H1 (cell line): Measurements from ENCODE around the gene SLC39A11. TPM values are rescaled to one million over a fixed set of nuclear protein-coding genes. Genes with fewer than 3 reads are reported as not detected.

Experiments used
- CHD1 ChIP-seq: IDR thresholded peaks from 2 replicates; pipeline ENCODE4 v1.6.1; 2012; ENCODE audit warnings: low read depth, low read length, improper control_type of control experiment
- EGR1 ChIP-seq: IDR thresholded peaks from 2 replicates; pipeline ENCODE4 v1.6.1; 2011; ENCODE audit warnings: low read depth, low read length, borderline replicate concordance
- JUN ChIP-seq: IDR thresholded peaks from 2 replicates; pipeline ENCODE4 v1.6.1; 2011; ENCODE audit warnings: low read depth, mild to moderate bottlenecking, improper control_type of control experiment, low read length
- PHF8 ChIP-seq: fragments of 200-600 bp; sonication (generic); conservative IDR thresholded peaks from 2 replicates; pipeline ENCODE4 v1.7.1; 2012; ENCODE audit warnings: low read depth, mild to moderate bottlenecking, inconsistent platforms, low read length, moderate library complexity
- SUZ12 ChIP-seq: fragments of 200-600 bp; sonication (generic); IDR thresholded peaks from 2 replicates; pipeline ENCODE4 v1.6.1; 2012; ENCODE audit warnings: mild to moderate bottlenecking, inconsistent platforms, low read length, moderate library complexity, mixed read lengths
- USF2 ChIP-seq: IDR thresholded peaks from 2 replicates; pipeline ENCODE4 v1.6.1; 2011; ENCODE audit warnings: low read length, improper control_type of control experiment
- polyA plus RNA-seq, 7 experiments: library from polyadenylated mRNA; depleted of rRNA in 3 of 7; stranded (reverse) in 5 of 7; unstranded in 2 of 7; fragments of >200 nt in 5 of 7; fragments of 200-250 nt in 2 of 7; gene quantifications; 1 replicate in 5 of 7; 2 replicates in 1 of 7; 4 replicates in 1 of 7; pipeline versions ENCODE4 v1.2.1 to v1.2.3, GENCODE V29; 2011 to 2013; ENCODE audit warnings: missing spikeins in 2 of 7, mixed read lengths in 2 of 7
- total RNA-seq: library from RNA; stranded (reverse); fragmentation: NEBNext Ultra II Directional; extraction: Animal tissue kit (Norgen Biotek cat#: 25700); gene quantifications from 2 replicates; pipeline ENCODE4 v1.2.1, GENCODE V29; 2021
- TF ChIP-seq, protein P1 (sequence below): IDR thresholded peaks from 2 replicates; pipeline ENCODE4 v1.6.1; 2012; ENCODE audit warnings: inconsistent platforms

SLC39A11 gene
- total and polyA plus RNA-seq, 2 of the 8 experiments (the other 6 are each of a cell fraction or from before 2014, with no cell fraction given), result 12.2 to 19.6 TPM

DNA sequence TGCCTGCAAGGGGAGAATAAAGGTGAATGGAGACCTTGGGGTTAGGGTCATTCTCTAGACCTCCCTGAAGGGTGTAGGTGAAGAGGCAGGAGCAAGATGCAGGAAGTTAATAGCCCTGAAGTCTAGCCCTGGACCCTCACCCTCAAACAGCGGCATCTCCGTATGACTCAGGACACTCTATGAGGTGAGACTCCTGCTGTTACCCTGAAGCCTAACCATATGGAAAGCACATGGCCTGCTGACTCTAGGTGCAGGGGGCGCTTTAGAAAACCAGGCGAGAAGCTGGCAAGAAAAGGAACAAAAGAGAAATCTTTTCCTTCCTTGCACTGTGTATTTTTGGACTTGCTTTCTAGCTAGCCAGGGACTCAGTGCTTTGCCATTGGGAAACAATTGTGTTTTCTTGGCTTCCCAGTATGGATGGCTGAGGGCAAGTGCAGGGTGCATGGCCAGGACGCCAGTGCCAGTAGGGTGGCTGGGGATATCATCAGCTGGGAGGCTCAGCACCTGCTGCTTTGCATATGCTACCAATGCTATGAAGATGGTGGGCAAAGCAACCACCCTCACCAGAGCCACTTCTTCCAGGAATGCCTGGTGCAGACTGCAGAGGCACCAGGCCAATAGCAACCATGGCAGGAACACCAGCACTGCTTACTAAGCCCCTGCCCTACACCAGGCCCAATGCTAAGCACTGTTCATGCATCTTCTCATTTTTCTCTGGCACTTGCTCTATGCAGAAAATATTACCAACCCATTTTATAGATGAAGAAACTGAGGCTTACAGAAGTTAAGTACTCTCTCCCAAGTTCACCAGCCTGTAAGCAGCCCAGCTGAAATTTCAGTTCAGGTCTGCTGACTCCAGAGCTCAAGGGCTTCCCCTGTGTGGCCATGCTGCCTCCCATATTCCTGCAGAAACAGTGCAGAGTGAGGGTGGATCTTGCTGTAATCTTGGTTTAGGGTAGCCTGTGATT, 425.1 kb downstream of the SLC39A11 start (continued):
- TF ChIP-seq USF2 (no peak), JUN (no peak), SUZ12 (no peak), PHF8 (no peak), CHD1 (no peak), EGR1 (no peak)
- TF ChIP-seq, protein P1, sequence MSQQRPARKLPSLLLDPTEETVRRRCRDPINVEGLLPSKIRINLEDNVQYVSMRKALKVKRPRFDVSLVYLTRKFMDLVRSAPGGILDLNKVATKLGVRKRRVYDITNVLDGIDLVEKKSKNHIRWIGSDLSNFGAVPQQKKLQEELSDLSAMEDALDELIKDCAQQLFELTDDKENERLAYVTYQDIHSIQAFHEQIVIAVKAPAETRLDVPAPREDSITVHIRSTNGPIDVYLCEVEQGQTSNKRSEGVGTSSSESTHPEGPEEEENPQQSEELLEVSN, result peak; percentile 46; the same call in 1 of the 2 replicates
